Measurements from ENCODE around the gene MTAP.
A peak's percentile ranks its signal among the peaks of the same experiment; 100 is the strongest.

The MTAP gene

DNA sequence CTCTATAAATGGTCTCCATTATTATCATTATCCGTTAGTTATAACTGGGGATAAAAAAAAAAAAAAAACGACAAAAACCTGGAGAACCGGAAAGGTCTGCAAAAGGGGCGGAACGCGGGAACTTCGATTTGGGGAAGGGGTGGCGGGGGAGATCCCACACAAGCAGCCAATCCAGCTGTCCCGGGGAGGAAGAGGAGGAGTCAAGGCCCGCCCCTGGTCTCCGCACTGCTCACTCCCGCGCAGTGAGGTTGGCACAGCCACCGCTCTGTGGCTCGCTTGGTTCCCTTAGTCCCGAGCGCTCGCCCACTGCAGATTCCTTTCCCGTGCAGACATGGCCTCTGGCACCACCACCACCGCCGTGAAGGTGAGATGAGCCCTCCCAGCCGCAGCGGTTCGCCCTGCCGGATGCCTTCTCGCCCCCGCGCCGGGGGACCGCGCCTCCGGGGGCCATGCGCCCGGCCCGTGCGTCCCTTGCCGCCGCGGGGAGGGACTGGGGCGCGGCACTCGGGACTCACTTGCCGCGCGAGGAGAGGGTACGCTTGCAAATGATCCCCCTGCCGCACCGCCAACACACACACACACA lies at the start of gene MTAP:
MTAP (plus strand) TSS at position 219 of the 583 bp plus-strand sequence; CDS start at position 332, 113 bp downstream.
- H3K27ac ChIP-seq: peak within 1 kb of the TSS; percentile 55 to 94 (median 85)
- H3K4me3 ChIP-seq: peak within 1 kb of the TSS; percentile 67 to 84 (median 75)

DNA sequence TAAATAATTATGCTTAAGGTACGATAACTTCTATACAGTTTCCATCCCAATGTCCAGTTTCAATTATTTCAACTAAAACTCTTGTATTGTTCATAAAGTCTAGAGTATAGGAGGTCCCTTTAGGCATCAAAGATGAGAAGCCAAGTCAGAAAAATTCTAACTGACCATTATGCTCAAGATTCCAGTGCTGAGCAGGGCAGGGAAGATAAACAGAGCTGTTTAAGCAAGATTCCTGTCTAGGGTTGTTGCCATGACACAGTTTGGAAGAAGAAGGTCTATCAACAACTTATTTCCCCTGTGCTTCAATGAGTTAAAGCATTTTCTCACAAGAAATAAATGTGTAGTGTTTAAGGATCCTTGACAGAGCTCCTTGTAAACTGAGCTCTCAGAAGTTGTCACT lies 48.9 kb upstream of the MTAP start:
- H3K4me3 ChIP-seq: no peak overlapping the region
- no peak overlapping the region for H3K27ac ChIP-seq

DNA sequence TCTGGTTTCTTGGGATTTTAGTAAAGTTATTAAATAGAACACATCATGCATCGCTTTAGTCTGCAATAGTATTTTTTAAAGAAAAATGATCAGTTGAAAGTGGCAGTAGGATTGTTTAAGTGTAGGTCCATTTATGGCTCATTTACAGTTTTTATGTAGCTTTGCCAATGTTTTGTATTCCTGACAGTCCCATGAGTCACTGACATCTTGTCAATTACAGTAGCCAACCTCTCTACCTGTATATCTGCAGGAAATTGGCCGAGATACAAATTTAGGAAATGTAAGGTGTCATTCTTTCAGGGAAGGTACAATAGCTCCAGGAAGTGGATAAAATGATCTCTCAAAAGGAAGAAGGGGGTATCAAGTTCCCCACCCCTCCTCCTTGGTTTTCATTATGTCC lies 47.7 kb upstream of the MTAP start:
- H3K27ac ChIP-seq: no peak overlapping the region
- H3K4me3 ChIP-seq: no peak overlapping the region

DNA sequence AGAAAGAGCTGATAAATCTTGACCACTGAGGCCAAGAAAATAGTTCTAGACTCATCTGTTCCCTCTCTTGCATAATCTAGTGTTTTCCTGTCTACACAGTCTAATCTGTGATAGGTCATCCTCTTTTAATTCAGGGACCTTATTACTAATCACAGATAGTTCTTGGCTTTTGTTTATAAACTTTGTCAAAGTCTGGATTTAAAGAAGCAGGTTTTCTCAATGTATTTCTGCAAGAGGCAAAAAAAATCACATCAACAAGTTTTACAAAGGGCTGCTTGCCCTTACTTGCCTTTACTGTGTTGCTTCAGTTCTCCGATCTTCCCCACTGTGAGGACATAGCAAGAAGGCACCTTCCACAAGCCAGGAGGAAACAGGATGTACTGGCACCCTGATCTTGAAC lies 43.9 kb upstream of the MTAP start:
- H3K4me3 ChIP-seq: no peak overlapping the region
- no peak overlapping the region for H3K27ac ChIP-seq

DNA sequence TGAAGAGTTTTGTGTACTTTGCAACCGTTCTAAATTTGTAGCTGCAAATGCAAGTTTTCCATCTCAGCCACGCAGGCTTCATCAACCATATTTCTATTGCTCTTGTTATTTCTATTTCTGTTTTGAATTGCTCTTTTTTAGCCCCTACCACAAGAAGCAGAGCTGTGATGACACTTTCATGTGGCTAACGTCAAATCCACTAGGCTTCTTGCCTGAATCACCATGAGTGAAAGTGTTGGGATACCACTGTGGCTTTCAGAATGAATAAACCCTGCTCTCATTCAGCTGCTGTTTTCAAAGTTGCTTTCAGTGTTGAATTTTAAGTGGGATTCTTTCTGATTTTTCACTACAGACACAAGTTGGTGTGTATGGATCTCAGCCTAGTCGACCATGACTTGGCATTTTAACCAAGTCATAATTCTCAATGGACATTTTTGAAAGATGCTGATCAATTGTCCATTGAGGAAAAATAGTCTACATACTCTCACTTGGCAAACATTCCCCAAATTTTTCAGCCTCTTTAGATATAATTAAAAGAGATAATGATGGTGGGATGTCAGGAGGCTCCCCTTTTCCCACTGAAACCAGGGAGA lies 41.0 kb upstream of the MTAP start:
- Histone ChIP-seq H3K4me3 (no peak overlapping the region), H3K27ac (no peak overlapping the region)

DNA sequence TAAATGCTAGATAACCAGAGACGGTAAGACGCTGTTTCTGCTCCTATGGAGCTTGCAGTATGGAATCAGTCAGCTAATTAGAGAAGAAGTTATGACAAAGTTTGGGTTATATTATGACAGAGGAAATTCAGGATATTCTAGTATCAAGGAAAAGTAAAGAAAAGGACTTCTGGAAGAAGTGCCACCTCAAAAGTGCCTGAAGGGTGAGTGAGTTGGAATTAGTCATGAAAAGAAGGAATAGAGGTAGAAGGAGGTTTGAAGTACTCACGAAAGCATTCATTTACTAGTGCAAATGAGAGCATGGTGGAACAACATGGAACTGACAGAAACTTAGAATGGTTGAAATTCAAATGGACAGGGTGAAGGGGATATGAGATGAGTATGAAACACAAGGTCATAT lies 40.4 kb upstream of the MTAP start:
- no peak overlapping the region for H3K4me3 ChIP-seq

DNA sequence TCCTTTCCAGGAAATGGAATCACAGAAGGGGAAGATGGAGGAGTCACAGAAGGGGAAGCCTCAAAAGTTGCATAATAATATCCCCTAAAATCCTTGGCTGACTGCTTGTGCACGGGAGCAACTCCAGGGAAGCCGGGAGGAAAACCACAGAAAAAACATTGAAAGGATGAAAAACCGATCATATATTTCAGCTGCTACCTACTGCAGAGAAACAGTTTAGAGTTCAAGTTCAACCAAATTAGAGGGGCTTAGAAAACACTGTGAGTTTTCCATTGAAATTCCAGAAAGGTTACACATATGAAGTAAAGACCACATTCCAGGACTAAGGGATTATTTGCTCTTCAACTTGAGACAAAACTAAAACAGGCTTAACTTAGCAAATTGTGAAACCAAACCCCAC lies 37.6 kb upstream of the MTAP start:
- H3K27ac ChIP-seq: no peak overlapping the region
- H3K4me3 ChIP-seq: no peak overlapping the region

More for the DNA sequence above, 40.4 kb upstream of the MTAP start:
- no peak overlapping the region for H3K27ac ChIP-seq

DNA sequence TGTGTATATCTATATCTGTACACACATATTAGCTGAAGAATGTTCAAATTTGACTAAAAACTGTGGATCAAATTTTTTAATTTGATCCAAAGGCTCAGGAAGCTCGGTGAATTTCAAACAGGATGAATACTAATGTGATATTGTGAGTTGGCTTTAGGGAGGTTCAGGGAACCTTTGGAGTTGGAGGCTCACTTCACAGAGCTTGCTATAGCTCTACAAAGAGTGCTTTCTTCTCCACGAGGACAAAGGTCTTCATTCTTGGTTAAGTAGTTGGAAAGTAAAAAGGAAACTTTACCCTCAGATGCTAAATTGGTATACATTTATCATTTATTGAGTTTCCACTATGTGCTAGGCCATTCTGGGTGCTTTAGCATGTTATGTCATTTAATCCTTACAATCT lies 36.3 kb upstream of the MTAP start:
- no peak overlapping the region for H3K4me3 ChIP-seq

DNA sequence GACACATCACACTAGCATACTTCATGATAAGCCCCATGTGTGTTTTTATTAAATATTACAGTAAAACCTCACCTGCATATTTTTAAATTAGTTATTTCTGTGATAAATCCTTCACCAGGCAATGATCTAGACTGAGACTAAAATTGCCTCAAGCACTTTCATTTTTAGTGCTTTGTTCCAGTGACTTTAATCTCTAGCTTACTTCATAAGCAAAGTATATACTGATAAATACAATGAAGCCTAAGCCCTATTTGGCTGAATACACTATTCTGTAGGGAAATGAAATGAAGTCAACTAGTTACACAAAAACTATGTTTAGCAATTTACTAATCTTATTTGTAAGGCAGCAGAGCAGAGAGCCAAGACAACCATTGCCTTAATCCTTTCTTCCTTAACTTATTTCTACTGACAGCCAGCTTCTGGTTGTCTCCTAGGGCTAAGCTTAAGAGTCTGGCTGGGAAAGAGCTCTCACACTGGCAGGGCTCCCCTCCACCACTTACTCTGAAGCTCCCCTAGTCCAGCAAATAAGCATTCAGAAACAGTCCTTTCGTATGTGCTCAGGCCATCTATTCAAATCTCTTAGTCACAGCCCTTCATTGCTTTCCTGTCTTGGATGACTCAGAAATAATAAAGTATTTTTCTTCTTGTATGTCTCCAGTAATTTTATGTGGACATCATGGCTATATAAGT lies 31.4 kb upstream of the MTAP start:
- H3K4me3 ChIP-seq: no peak overlapping the region
- H3K27ac ChIP-seq: peak overlapping the region in 1 of 21 experiments; percentile 21

More for the DNA sequence above, 36.3 kb upstream of the MTAP start:
- H3K27ac ChIP-seq: no peak overlapping the region

DNA sequence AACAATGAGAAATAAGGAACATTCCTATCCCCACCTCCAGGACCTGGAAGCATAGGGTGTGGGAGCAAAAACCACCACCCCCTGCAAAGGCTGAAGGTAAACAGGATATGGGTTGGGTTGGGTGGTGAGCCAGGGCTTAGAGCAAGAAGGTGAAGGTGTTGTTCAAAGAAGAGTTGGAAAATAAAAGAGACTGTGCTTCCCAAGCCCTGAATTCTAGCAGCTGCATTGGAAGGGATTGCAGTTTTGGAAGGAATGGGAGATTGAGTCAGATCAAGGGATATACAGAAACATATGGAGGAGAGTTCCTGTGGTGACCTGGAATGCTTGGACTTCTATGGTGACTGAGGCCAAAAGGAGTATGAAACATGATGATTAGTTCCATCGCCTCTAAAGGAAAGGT lies 24.7 kb upstream of the MTAP start:
- Histone ChIP-seq H3K27ac (peak overlapping the region in 3 of 21 experiments; percentile 6 to 21 (median 18)), H3K4me3 (no peak overlapping the region)

DNA sequence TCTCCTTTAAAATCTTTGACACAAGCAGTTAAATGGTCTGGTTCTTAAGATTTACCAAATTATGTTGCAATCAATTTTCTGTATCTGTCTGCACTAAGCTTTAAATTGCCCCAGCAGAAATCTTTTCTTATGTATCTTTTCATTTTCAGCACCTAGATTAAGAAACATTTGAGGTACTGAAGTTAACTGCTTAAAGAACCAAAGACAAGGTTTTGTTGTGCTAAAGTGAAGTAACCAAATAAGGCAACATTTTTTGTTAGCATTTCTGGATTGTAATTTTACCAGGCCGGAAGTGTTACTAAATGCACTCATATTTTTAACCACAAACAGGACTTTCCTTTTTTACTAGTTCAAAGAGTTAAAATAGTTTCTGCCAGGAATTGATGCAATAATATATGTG lies 24.1 kb upstream of the MTAP start:
- Histone ChIP-seq H3K4me3 (no peak overlapping the region), H3K27ac (peak overlapping the region in 3 of 21 experiments; percentile 6 to 21 (median 18))

DNA sequence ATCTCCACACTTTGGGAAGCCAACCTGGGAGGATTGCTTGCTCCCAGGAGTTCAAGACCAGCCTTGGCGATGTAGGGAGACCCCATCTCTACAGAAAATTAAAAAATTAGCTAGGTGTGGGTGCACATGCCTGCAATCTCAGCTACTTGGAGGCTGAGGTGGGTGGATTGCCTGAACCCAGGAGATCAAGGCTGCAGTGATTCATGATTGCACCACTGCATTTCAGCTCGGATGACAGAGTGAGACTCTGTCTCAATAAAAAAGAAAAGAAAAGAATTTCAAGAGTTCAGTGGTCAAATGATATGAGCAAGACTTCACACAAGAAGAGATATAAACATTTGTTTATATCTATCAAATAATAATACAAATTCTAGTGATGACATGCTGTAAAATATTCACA lies 23.0 kb upstream of the MTAP start:
- Histone ChIP-seq H3K27ac (no peak overlapping the region), H3K4me3 (no peak overlapping the region)

DNA sequence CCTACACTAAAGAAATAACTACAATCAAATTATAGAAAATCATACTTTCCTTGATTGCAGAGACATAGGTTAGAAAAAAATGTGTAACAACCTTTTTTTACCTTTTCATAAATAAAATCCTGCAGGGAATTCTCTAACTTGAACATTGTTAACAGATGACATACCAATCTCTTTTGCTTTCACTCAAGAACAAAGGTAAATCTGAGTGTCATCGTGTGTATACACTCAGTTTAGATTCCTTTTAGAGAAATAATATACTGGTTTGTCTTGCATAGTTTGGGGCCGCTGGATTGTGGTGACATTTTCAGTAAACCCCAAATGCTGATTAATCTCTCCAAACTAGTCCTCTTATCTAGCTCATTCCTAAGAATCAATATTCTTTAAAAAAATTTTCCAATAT lies 20.8 kb upstream of the MTAP start:
- Histone ChIP-seq H3K4me3 (no peak overlapping the region), H3K27ac (no peak overlapping the region)

DNA sequence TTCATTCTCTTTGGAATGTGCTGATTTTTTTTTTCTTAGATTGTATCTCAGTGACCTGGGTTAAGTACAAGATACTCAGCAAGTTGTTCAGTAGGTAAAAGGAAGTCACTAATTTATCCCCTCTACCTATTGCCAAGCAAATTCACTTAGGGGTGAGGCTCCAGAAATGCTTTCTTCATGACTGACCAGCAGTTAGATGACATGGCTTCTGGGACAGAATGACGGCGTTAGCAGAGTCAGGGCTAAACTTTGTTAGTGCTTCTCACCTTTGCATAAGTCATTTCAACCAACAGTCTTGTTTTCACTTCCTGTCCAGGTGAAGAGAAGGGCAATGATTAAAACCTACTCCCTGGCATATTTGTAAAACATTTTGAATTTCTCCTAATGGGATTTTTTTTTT lies 20.2 kb upstream of the MTAP start:
- Histone ChIP-seq H3K27ac (no peak overlapping the region), H3K4me3 (no peak overlapping the region)

DNA sequence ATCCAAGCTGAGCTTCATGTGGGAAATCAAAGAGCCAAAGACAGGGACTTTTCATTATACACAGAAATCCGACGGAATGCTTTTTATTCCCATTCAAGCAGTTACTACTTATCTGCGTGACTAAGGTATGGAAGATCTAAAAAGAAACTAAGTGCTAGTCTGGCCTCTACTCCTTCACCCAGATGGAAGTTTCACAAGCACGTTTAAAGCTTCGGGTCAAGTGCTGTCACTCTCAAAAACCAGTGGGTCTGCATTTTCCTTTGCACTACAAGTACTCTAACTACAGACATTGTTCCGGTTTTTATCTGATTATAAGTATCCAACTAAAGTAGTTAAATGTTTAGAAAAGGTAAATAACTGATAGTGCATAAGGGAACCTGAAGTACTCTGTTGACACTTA lies 13.7 kb upstream of the MTAP start:
- no peak overlapping the region for H3K27ac ChIP-seq
- H3K4me3 ChIP-seq: no peak overlapping the region

DNA sequence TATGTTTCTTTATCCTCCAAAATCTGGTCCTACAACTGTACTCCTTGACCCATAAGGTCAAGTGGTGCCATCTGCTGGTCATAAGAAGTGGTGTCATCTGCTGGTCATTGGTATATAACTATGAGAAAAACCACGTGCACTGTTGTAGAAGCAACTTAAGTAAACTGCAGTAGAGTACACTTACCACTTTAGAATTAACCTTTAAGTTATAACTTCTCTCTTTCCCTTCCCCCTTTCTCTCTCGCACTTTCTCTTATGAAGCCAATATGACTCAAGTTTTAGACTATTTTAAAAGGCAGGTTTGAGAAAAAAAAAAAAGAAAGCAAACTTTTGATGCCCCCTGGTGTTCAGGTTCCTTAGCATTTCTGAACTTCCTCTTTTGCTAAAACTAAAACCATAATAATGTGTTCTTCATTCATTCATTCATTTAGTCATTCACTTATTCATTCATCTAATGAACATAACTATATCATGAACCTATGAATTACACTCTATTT lies 12.8 kb upstream of the MTAP start:
- no peak overlapping the region for H3K27ac ChIP-seq
- peak overlapping the region in 1 of 7 experiments; percentile 14 for H3K4me3 ChIP-seq

DNA sequence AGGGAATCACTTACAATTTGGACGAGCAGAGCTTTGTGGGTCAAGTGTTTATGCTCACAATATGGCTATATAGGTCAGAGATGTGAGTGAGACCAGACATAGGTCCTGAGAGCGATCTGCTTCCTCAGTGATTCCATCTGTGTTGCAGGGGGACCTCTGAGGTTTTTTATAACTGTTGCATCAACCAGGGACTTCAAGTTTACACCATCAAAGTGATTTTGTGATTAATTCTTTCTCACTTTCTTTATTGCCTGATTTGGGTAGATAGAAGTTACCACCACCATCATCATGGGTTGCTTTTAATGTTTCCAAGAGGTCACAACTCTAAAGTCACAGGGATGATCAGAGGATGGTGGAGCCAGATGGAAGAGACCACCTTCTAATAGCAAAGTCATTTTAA lies 7.0 kb upstream of the MTAP start:
- no peak overlapping the region for H3K27ac ChIP-seq
- H3K4me3 ChIP-seq: no peak overlapping the region

DNA sequence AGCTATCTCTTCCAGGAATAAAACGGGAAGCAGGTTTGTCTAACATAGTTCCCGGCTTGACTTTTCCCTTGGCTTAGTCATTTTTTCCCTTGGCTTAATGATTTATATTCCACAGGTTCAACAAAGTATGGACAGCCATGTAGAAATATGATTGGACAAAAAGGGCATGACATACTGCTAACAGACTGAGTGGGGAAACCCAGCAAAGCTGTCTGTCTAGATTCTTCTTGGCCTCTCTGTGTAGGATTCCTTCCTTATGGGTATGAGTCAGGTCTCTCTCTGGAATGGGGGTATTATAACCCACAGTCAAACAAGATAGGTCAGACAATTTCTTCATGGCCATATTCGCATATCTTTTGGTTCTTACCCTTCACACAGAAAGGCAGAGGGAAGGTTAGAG lies 5.7 kb upstream of the MTAP start:
- no peak overlapping the region for H3K4me3 ChIP-seq
- no peak overlapping the region for H3K27ac ChIP-seq

DNA sequence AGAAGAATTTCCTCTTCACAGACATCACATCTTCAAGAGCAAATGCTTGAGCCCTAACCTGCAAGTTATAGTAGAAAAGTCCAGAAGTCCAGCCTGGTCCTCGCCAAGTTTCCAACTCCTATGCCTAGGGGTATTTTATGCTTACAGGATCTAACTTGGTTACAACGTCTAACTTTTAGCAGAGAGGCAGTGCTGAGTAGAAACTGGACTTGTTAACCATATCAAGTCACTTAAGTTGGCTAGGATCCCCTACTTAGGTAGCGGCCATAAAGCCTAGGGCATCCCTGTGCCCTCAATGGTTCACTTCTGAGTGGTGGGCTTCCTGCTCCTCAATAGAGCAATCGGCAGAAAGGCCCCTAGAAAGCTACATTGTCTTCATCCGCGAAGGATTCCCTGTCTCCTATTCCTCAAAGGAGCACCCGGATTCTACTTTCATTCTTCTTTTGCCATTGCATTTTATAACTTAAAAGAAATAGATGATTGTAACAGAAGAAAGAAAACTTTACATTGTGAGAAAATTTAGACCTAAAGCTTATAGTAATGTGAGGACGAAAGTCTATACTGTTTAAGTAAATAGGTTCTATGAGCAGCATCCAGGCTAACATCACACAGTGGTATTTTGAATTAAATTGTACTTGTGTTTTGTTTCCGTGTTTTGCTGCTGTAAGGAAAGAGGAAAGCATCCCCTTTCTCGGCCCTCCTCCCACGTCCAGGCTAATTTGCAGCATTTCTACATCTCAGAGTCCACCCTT lies 1.3 kb upstream of the MTAP start:
- H3K27ac ChIP-seq: peak overlapping the region in 11 of 21 experiments; percentile 78 to 94 (median 86)

DNA sequence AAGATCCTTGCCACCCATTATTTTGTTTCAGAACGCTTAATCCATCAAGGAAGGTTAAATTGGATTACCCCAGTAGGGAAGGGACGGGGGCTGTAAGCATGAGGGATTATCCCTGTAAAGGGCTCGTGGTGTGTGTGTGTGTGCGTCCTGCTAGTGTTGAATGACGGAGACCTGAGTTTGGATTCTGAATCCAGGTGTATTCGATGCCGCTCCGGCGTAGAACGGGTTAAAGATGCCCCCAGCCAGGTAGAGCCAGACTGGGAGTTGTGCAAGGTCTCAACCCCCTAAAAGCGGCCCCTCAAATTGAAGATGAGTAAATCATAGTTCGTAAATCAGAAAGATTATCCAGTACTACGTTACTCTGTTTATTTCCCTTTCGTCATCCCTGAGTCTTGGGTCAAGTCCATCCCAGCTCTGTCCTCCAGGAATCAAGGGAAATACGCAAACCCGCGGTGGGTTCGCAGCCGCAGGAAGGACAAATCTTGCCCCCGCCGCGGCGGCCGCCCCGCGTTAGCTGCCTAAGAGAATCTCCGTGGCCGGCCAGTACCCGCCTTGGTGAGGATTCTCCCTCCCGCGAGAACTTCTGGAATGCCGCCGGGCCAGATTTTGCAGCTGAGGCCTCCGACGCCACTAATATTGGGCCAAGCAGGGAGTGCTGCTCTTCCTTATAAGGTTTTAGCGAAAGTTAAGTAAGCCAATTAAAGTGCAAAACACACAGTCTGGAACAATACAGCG lies 586 bp upstream of the MTAP start:
- peak overlapping the region; percentile 67 to 84 (median 75) for H3K4me3 ChIP-seq
- H3K27ac ChIP-seq: peak overlapping the region; percentile 28 to 94 (median 85)

More for the DNA sequence above, 1.3 kb upstream of the MTAP start:
- peak overlapping the region in 6 of 7 experiments; percentile 67 to 84 (median 78) for H3K4me3 ChIP-seq

Measured in skin epidermis (tissue), 12 donors.